HepG2 (cell line): ENCODE data around the gene CXCL8.

Experiments
- ATAD3A ChIP-seq: sonication (generic); formaldehyde crosslinking; IDR thresholded peaks from 2 replicates; pipeline ENCODE4 v1.4.0; 2020; ENCODE audit warnings: missing genetic modification reagents
- ATF7 ChIP-seq, 2 experiments: fragments of 450-650 bp in 1 of 2; sonication (generic) in 1 of 2; formaldehyde crosslinking in 1 of 2; IDR thresholded peaks; 2 replicates each; pipeline versions ENCODE4 v1.4.0 to v1.6.1; 2016 to 2020; ENCODE audit warnings: antibody characterized with exemption in 1 of 2, mild to moderate bottlenecking in 1 of 2, missing genetic modification reagents in 1 of 2
- CTCF ChIP-seq: sonication (generic); formaldehyde crosslinking; IDR thresholded peaks from 2 replicates; pipeline ENCODE4 v1.5.0; 2020; ENCODE audit warnings: mild to moderate bottlenecking, missing genetic modification reagents, moderate library complexity
- EP300 ChIP-seq, 3 experiments: sonication (generic) in 1 of 3; formaldehyde crosslinking in 1 of 3; IDR thresholded peaks; 2 replicates each; pipeline versions ENCODE4 v1.5.1 to v1.6.1; 2011 to 2020; ENCODE audit warnings: low read depth in 2 of 3, low read length in 2 of 3, borderline replicate concordance in 1 of 3, improper control_type of control experiment in 1 of 3, mild to moderate bottlenecking in 1 of 3, missing genetic modification reagents in 1 of 3, moderate library complexity in 1 of 3
- GLI4 ChIP-seq: sonication (generic); formaldehyde crosslinking; IDR thresholded peaks from 2 replicates; pipeline ENCODE4 v1.5.1; 2020; ENCODE audit warnings: missing genetic modification reagents, mild to moderate bottlenecking, moderate library complexity, borderline replicate concordance
- JDP2 ChIP-seq: sonication (generic); formaldehyde crosslinking; IDR thresholded peaks from 2 replicates; pipeline ENCODE4 v1.8.1; 2022; ENCODE audit warnings: missing genetic modification reagents, borderline replicate concordance
- MYNN ChIP-seq: sonication (generic); formaldehyde crosslinking; IDR thresholded peaks from 2 replicates; pipeline ENCODE4 v1.4.0; 2020; ENCODE audit warnings: mild to moderate bottlenecking, low read depth, missing genetic modification reagents
- POLR2AphosphoS5 ChIP-seq: IDR thresholded peaks from 2 replicates; pipeline ENCODE4 v1.6.1; 2012; ENCODE audit warnings: low read depth, low read length
- RELA ChIP-seq: sonication (generic); formaldehyde crosslinking; IDR thresholded peaks from 2 replicates; pipeline ENCODE4 v1.4.0; 2020; ENCODE audit warnings: missing genetic modification reagents
- TAF1 ChIP-seq: sonication (generic); formaldehyde crosslinking; IDR thresholded peaks from 2 replicates; pipeline ENCODE4 v1.4.0; 2020; ENCODE audit warnings: missing genetic modification reagents
- ZBTB8A ChIP-seq: sonication (generic); formaldehyde crosslinking; IDR thresholded peaks from 2 replicates; pipeline ENCODE4 v1.4.0; 2020; ENCODE audit warnings: mild to moderate bottlenecking, low read depth, missing genetic modification reagents, borderline replicate concordance
- ZNF563 ChIP-seq: sonication (generic); formaldehyde crosslinking; IDR thresholded peaks from 2 replicates; pipeline ENCODE4 v1.8.0; 2022; ENCODE audit warnings: mild to moderate bottlenecking, moderate library complexity, missing genetic modification reagents
- TF ChIP-seq, protein P1 (sequence below): sonication (generic); formaldehyde crosslinking; IDR thresholded peaks from 2 replicates; pipeline ENCODE4 v1.4.0; 2020; ENCODE audit warnings: missing genetic modification reagents

DNA sequence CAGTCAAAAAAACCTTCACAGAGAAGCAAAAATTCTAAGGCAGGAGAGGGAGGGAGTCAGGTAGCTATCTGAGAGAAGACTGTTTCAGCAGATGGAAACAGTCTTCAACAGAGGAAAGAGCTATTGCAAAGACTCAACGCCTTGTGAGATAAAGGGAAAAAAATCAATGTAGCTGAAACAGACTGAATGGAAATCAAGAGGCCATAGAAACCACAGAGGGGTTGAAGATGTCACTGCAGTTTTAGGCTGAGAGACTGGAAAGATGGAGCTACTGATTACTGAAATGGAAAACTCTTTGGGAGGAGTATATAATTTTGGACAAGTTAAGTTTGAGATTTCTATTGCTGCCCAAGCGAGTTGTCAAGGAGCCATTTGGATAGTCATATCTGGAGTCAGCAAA is 28.4 kb upstream of the CXCL8 start:
- TF ChIP-seq MYNN (CRISPR knock-in tag) (no peak), EP300 (IDR thresholded peaks at IDR 0.05; ENCODE audit: low read depth in 2 of 2, low read length in 2 of 2) (no peak), EP300 (CRISPR knock-in tag; IDR thresholded peaks at IDR 0.05; ENCODE audit: borderline replicate concordance) (no peak), JDP2 (CRISPR knock-in tag) (no peak), POLR2AphosphoS5 (no peak), ATF7 (IDR thresholded peaks at IDR 0.05) (no peak), ATF7 (CRISPR knock-in tag; IDR thresholded peaks at IDR 0.05) (no peak), CTCF (CRISPR knock-in tag) (no peak), ATAD3A (no peak), ZBTB8A (no peak), ZNF563 (CRISPR knock-in tag) (no peak), TAF1 (no peak), GLI4 (CRISPR knock-in tag) (no peak), RELA (CRISPR knock-in tag) (no peak)
- TF ChIP-seq, protein P1, sequence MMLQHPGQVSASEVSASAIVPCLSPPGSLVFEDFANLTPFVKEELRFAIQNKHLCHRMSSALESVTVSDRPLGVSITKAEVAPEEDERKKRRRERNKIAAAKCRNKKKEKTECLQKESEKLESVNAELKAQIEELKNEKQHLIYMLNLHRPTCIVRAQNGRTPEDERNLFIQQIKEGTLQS (CRISPR knock-in tag) = no peak
